Left renal pelvis (tissue), 4 donors: ENCODE results near the gene STAT4. TPM values are rescaled to one million over a fixed set of nuclear protein-coding genes. Genes with fewer than 3 reads are reported as not detected.

Experiments
- DNase-seq, 4 donors: peaks; one replicate each; pipeline ENCODE4 v3.0.0-alpha.2; 2013; ENCODE audit warnings: low read depth in 4 of 4, low spot score in 3 of 4
- polyA plus RNA-seq, 4 donors: library from polyadenylated mRNA; unstranded; fragments of 120-200 nt; gene quantifications; one replicate each; pipeline ENCODE4 v1.2.1, GENCODE V29; 2013; ENCODE audit not compliant: insufficient read length in 4 of 4

STAT4 gene
- polyA plus RNA-seq, 4 donors: 9.0 to 10.9 (median 9.5) TPM

GRCh38 chr2:191049728-191050639, 100.8 kb downstream of the STAT4 start:
- DNase-seq: peak in 1 of 4 donors; percentile 10

- no peak for DNase-seq
Observed at GRCh38 chr2:191048073-191048472, 102.7 kb downstream of the STAT4 start.

- DNase-seq: no peak
Observed at GRCh38 chr2:191045141-191045540, 105.7 kb downstream of the STAT4 start.

GRCh38 chr2:191043438-191043837, 107.4 kb downstream of the STAT4 start:
- DNase-seq: no peak

- no peak for DNase-seq
Observed at GRCh38 chr2:191041418-191042161, 109.2 kb downstream of the STAT4 start.

GRCh38 chr2:191039616-191040015, 111.2 kb downstream of the STAT4 start:
- DNase-seq: no peak

- DNase-seq: no peak
Observed at GRCh38 chr2:191038741-191039140, 112.1 kb downstream of the STAT4 start.

- DNase-seq: no peak
Observed at GRCh38 chr2:191038241-191038725, 112.5 kb downstream of the STAT4 start.

- DNase-seq: no peak
Observed at GRCh38 chr2:191037351-191037750, 113.4 kb downstream of the STAT4 start.

- DNase-seq: no peak
Observed at GRCh38 chr2:191036363-191036762, 114.4 kb downstream of the STAT4 start.

GRCh38 chr2:191032588-191033429, 118.0 kb downstream of the STAT4 start:
- DNase-seq: no peak

- no peak for DNase-seq
Observed at GRCh38 chr2:191031256-191031655, 119.5 kb downstream of the STAT4 start.

- no peak for DNase-seq
Observed at GRCh38 chr2:191030521-191031154, 120.2 kb downstream of the STAT4 start.

GRCh38 chr2:191029280-191029950, 121.4 kb downstream of the STAT4 start:
- DNase-seq: no peak

- DNase-seq: no peak
Observed at GRCh38 chr2:191026377-191026776, 124.4 kb downstream of the STAT4 start.

- no peak for DNase-seq
Observed at GRCh38 chr2:191025135-191025534, 125.7 kb downstream of the STAT4 start.

- DNase-seq: no peak
Observed at GRCh38 chr2:191023235-191023679, 127.5 kb downstream of the STAT4 start.

- no peak for DNase-seq
Observed at GRCh38 chr2:191020742-191021381, 129.9 kb downstream of the STAT4 start.

- peak; percentile 93 to 96 (median 94) for DNase-seq
Observed at GRCh38 chr2:191020221-191020741, 130.5 kb downstream of the STAT4 start.
